ENCODE data around the gene ACO1.

Gene ACO1

GRCh38 chr9:32487981-32488380 is 103.5 kb downstream of the ACO1 start:
- DNase-seq, result no peak

- no peak for DNase-seq
These were observed 106.2 kb downstream of the ACO1 start for GRCh38 chr9:32490601-32491000.

GRCh38 chr9:32497921-32498320 is 113.5 kb downstream of the ACO1 start:
- no peak for DNase-seq

GRCh38 chr9:32500768-32501167 is 116.3 kb downstream of the ACO1 start:
- no peak for DNase-seq

- DNase-seq, result no peak
These were observed 117.4 kb downstream of the ACO1 start for GRCh38 chr9:32501868-32502267.

GRCh38 chr9:32502464-32502863 is 118.0 kb downstream of the ACO1 start:
- no peak for DNase-seq

- no peak for DNase-seq
These were observed 118.6 kb downstream of the ACO1 start for GRCh38 chr9:32503008-32503407.
